Thyroid gland (tissue), 4 donors: ENCODE results near the gene ESYT2. TPM values are rescaled to one million over a fixed set of nuclear protein-coding genes. Genes with fewer than 3 reads are reported as not detected.

Experiments
- DNase-seq, 2 donors: peaks; one replicate each; pipeline ENCODE4 v3.0.0-alpha.2; 2019
- H3K27ac ChIP-seq, 3 donors: fragments of 200-600 bp; sonication (generic); 1 replicate in 2 of 3; 2 replicates in 1 of 3; pipeline ENCODE4 v1.5.1; 2016 to 2019; ENCODE audit warnings: mild to moderate bottlenecking in 1 of 3, moderate library complexity in 1 of 3
- H3K27me3 ChIP-seq: fragments of 200-600 bp; sonication (generic); one replicate; pipeline ENCODE4 v1.5.1; 2019
- H3K36me3 ChIP-seq, 2 donors: fragments of 200-600 bp; sonication (generic); one replicate each; pipeline ENCODE4 v1.5.1; 2016 to 2019
- H3K4me1 ChIP-seq, 2 donors: fragments of 200-600 bp; sonication (generic); one replicate each; pipeline ENCODE4 v1.5.1; 2017 to 2019
- H3K4me3 ChIP-seq, 3 donors: fragments of 200-600 bp; sonication (generic); replicated peaks in 1 of 3; 1 replicate in 2 of 3; 2 replicates in 1 of 3; pipeline ENCODE4 v1.5.1; 2016; ENCODE audit warnings: mild to moderate bottlenecking in 1 of 3
- H3K9me3 ChIP-seq: fragments of 200-600 bp; sonication (generic); one replicate; pipeline ENCODE4 v1.5.1; 2017
- CTCF ChIP-seq, 6 experiments: fragments of 200-600 bp in 3 of 6; fragments of 450-650 bp in 3 of 6; sonication (generic) in 3 of 6; IDR thresholded peaks; one replicate each; pipeline ENCODE4 v1.5.1; 2016 to 2019; ENCODE audit warnings: antibody characterized with exemption in 6 of 6, mild to moderate bottlenecking in 2 of 6, inconsistent platforms in 1 of 6, moderate library complexity in 1 of 6
- POLR2A ChIP-seq, 2 donors: fragments of 450-650 bp; IDR thresholded peaks; one replicate each; pipeline ENCODE4 v1.6.1; 2017; ENCODE audit warnings: antibody characterized with exemption in 2 of 2, mild to moderate bottlenecking in 2 of 2, moderate library complexity in 1 of 2
- WGBS, 2 donors: methylation state at CpG; one replicate each; pipeline ENCODE4 v1.1.5; 2017; 5-methylcytosine and 5-hydroxymethylcytosine counted together
- intact Hi-C: fragments of 100-400 bp; cut with DNase I; formaldehyde crosslinking; loops from one replicate; pipeline ENCODE4 v1.15.1; 2023
- total RNA-seq, 4 donors: library from RNA; depleted of rRNA; stranded (reverse); fragments of >200 nt; gene quantifications; one replicate each; pipeline ENCODE4 v1.2.3, GENCODE V29; 2016

Gene ESYT2
- total RNA-seq, 4 donors from 2014 or later, result 102 to 123 (median 116) TPM

- H3K4me3 ChIP-seq, result no peak overlapping the region
- TF ChIP-seq POLR2A (IDR thresholded peaks at IDR 0.05), result no peak
- no peak for TF ChIP-seq CTCF (IDR thresholded peaks at IDR 0.05)
- peaks cover 0 to 16% of the 10 kb centered on the region in 2 donors for H3K36me3 ChIP-seq
- H3K9me3 ChIP-seq, result no peaks in the 10 kb centered on the region
- H3K27me3 ChIP-seq, result no peaks in the 10 kb centered on the region
- 94 to 96% methylated on average over 4 of the region's 4 CpGs for WGBS, 2 donors
- no peak for DNase-seq
- H3K27ac ChIP-seq, result no peak overlapping the region
- no peaks in the 10 kb centered on the region for H3K4me1 ChIP-seq
- intact Hi-C loops, result no loop called here
These were observed 143.6 kb downstream of the ESYT2 start for GRCh38 chr7:158685693-158686092.

- intact Hi-C loops, result no loop called here
- H3K27ac ChIP-seq, result no peak overlapping the region
- no peaks in the 10 kb centered on the region for H3K4me1 ChIP-seq
- H3K9me3 ChIP-seq, result no peaks in the 10 kb centered on the region
- TF ChIP-seq POLR2A (IDR thresholded peaks at IDR 0.05) (no peak), CTCF (IDR thresholded peaks at IDR 0.05) (no peak)
- H3K36me3 ChIP-seq, result peaks cover 0 to 9% of the 10 kb centered on the region in 2 donors
- 95 to 98% methylated on average over 1 of the region's 1 CpG for WGBS, 2 donors
- DNase-seq, result no peak
- H3K27me3 ChIP-seq, result no peaks in the 10 kb centered on the region
- H3K4me3 ChIP-seq, result no peak overlapping the region
These were observed 145.0 kb downstream of the ESYT2 start for GRCh38 chr7:158684329-158684728.

GRCh38 chr7:158683541-158683940 lies 145.8 kb downstream of the ESYT2 start:
- peaks cover 0 to 6% of the 10 kb centered on the region in 2 donors for H3K36me3 ChIP-seq
- intact Hi-C loops, result no loop called here
- H3K27ac ChIP-seq, result no peak overlapping the region
- DNase-seq, result no peak
- no peak for TF ChIP-seq CTCF (IDR thresholded peaks at IDR 0.05)
- no peak for TF ChIP-seq POLR2A (IDR thresholded peaks at IDR 0.05)
- H3K4me1 ChIP-seq, result no peaks in the 10 kb centered on the region
- WGBS, 2 donors, result 93 to 96% methylated on average over 2 of the region's 2 CpGs
- no peaks in the 10 kb centered on the region for H3K27me3 ChIP-seq
- H3K4me3 ChIP-seq, result no peak overlapping the region
- H3K9me3 ChIP-seq, result no peaks in the 10 kb centered on the region

GRCh38 chr7:158682456-158682855 lies 146.9 kb downstream of the ESYT2 start:
- H3K27me3 ChIP-seq, result no peaks in the 10 kb centered on the region
- no peak for TF ChIP-seq POLR2A (IDR thresholded peaks at IDR 0.05)
- TF ChIP-seq CTCF (IDR thresholded peaks at IDR 0.05), result no peak
- H3K36me3 ChIP-seq, result peaks cover 0 to 6% of the 10 kb centered on the region in 2 donors
- no peaks in the 10 kb centered on the region for H3K4me1 ChIP-seq
- no peak for DNase-seq
- no peak overlapping the region for H3K4me3 ChIP-seq
- H3K27ac ChIP-seq, result no peak overlapping the region
- H3K9me3 ChIP-seq, result no peaks in the 10 kb centered on the region
- intact Hi-C loops, result no loop called here

Other genes starting within 250 kb of the ESYT2 start
- gene PTPRN2, start 241.7 kb downstream of the ESYT2 start, total RNA-seq, result 1 to 10 TPM; 4.2 to 9.9 (median 7.7) TPM
- 1 to 10 TPM; 6.7 to 8.3 (median 7.7) TPM for gene NCAPG2, start 124.7 kb downstream of the ESYT2 start, total RNA-seq
- gene DYNC2I1, start 27.0 kb upstream of the ESYT2 start, total RNA-seq, result 10 to 100 TPM; 19.8 to 32.4 (median 28.4) TPM